Transverse colon (tissue), 4 donors: ENCODE measurements around the gene ZNF107. TPM values are rescaled to one million over a fixed set of nuclear protein-coding genes. Genes with fewer than 3 reads are reported as not detected.

Experiments used
- DNase-seq: peaks from one replicate; pipeline ENCODE4 v3.0.0-alpha.2; 2019
- H3K27ac ChIP-seq, 4 donors: fragments of 200-600 bp; sonication (generic); 2 replicates each; pipeline ENCODE4 v1.5.1; 2016 to 2018; ENCODE audit warnings: inconsistent platforms in 4 of 4
- H3K27me3 ChIP-seq: fragments of 200-600 bp; sonication (generic); 2 replicates; pipeline ENCODE4 v1.5.1; 2017; ENCODE audit warnings: inconsistent platforms
- H3K36me3 ChIP-seq, 4 donors: fragments of 200-600 bp; sonication (generic); 2 replicates each; pipeline ENCODE4 v1.5.1; 2017 to 2019; ENCODE audit warnings: inconsistent platforms in 4 of 4
- H3K4me1 ChIP-seq, 4 donors: fragments of 200-600 bp; sonication (generic); 2 replicates each; pipeline ENCODE4 v1.5.1; 2017 to 2020; ENCODE audit warnings: inconsistent platforms in 4 of 4
- H3K4me3 ChIP-seq, 4 donors: fragments of 200-600 bp; sonication (generic); 1 replicate in 1 of 4; 2 replicates in 3 of 4; pipeline versions ENCODE4 v1.5.1 to v1.6.1; 2017 to 2019; ENCODE audit warnings: inconsistent platforms in 4 of 4
- H3K9me3 ChIP-seq, 2 donors: fragments of 200-600 bp; sonication (generic); 2 replicates each; pipeline ENCODE4 v1.5.1; 2017 to 2019; ENCODE audit warnings: inconsistent platforms in 2 of 2
- CTCF ChIP-seq, 5 experiments: fragments of 200-600 bp in 3 of 5; fragments of 450-650 bp in 2 of 5; sonication (generic) in 3 of 5; IDR thresholded peaks; 1 replicate in 2 of 5; 2 replicates in 3 of 5; pipeline ENCODE4 v1.5.1; 2016 to 2017; ENCODE audit warnings: antibody characterized with exemption in 5 of 5, inconsistent platforms in 3 of 5, mild to moderate bottlenecking in 2 of 5, moderate library complexity in 1 of 5
- EP300 ChIP-seq: sonication (generic); formaldehyde crosslinking; IDR thresholded peaks from one replicate; pipeline ENCODE4 v1.6.1; 2017; ENCODE audit warnings: antibody characterized with exemption, low read depth
- POLR2A ChIP-seq: fragments of 450-650 bp; IDR thresholded peaks from one replicate; pipeline ENCODE4 v1.6.1; 2016; ENCODE audit warnings: antibody characterized with exemption, mild to moderate bottlenecking, moderate library complexity
- POLR2AphosphoS5 ChIP-seq, 3 donors: sonication (generic); formaldehyde crosslinking; IDR thresholded peaks; one replicate each; pipeline ENCODE4 v1.6.1; 2016; ENCODE audit warnings: antibody characterized with exemption in 3 of 3
- WGBS, 2 donors: methylation state at CpG; one replicate each; pipeline ENCODE4 v1.1.5; 2018; ENCODE audit warnings: low coverage in 1 of 2; 5-methylcytosine and 5-hydroxymethylcytosine counted together
- in situ Hi-C, 4 donors: fragments of 200-750 bp; cut with MboI; loops; one replicate each; pipeline versions ENCODE4 v1.15.0 to v1.15.1; 2017; ENCODE audit warnings: low sequenced_read_pairs in 3 of 4, low pct_ligation_motif_present in 1 of 4, low pct_unique_long_range_greater_than_20kb in 1 of 4
- intact Hi-C: fragments of 100-400 bp; cut with DNase I; formaldehyde crosslinking; loops from one replicate; pipeline ENCODE4 v1.15.1; 2023; ENCODE audit warnings: low total_unique reads
- total RNA-seq, 4 donors: library from RNA; depleted of rRNA; stranded (reverse); fragments of >200 nt; gene quantifications; one replicate each; pipeline ENCODE4 v1.1.0, GENCODE V29; 2016

Gene ZNF107
- total RNA-seq, 4 donors from 2014 or later, result 3.8 to 11.2 (median 8.4) TPM

- peaks cover 0 to 2% of the 10 kb centered on the region in 2 donors for H3K9me3 ChIP-seq
- WGBS, 2 donors, result 14 to 30% methylated on average over 8 to 12 of the region's 12 CpGs
- intact Hi-C loops, result no loop called here
- no peak overlapping the region for H3K4me3 ChIP-seq
- H3K4me1 ChIP-seq, result no peaks in the 10 kb centered on the region
- no peaks in the 10 kb centered on the region for H3K27me3 ChIP-seq
- no peak for TF ChIP-seq POLR2AphosphoS5 (IDR thresholded peaks at IDR 0.05)
- TF ChIP-seq CTCF (IDR thresholded peaks at IDR 0.05), result peak; percentile 40 to 83 (median 66)
- no peak for TF ChIP-seq POLR2A
- no peaks in the 10 kb centered on the region for H3K36me3 ChIP-seq
- no peak overlapping the region for H3K27ac ChIP-seq
- in situ Hi-C loops, result loop anchor here in 1 of 4 donors (10.0 kb wide), 1 partner anchor 441 kb away; no protein-coding TSS in a partner anchor
- no peak for DNase-seq
Measured at GRCh38 chr7:64625114-64626082, 40.5 kb upstream of the ZNF107 start.

- Histone ChIP-seq H3K27ac (no peak overlapping the region), H3K27me3 (no peaks in the 10 kb centered on the region), H3K36me3 (no peaks in the 10 kb centered on the region), H3K4me3 (no peak overlapping the region), H3K9me3 (no peaks in the 10 kb centered on the region), H3K4me1 (no peaks in the 10 kb centered on the region)
- no peak for TF ChIP-seq POLR2AphosphoS5 (IDR thresholded peaks at IDR 0.05)
- TF ChIP-seq CTCF (IDR thresholded peaks at IDR 0.05), result no peak
- 49 to 65% methylated on average over 4 to 5 of the region's 5 CpGs for WGBS, 2 donors
- in situ Hi-C loops, result loop anchor here in 1 of 4 donors (10.0 kb wide), 1 partner anchor 441 kb away; no protein-coding TSS in a partner anchor
- DNase-seq, result no peak
- intact Hi-C loops, result no loop called here
Measured at GRCh38 chr7:64626083-64626469, 39.9 kb upstream of the ZNF107 start.

- no peak for DNase-seq
- intact Hi-C loops, result no loop called here
Measured at GRCh38 chr7:64626557-64626956, 39.4 kb upstream of the ZNF107 start.

GRCh38 chr7:64628192-64628591 lies 37.7 kb upstream of the ZNF107 start:
- in situ Hi-C loops (loop anchor here in 1 of 4 donors (10.0 kb wide), 1 partner anchor 443 kb away; no protein-coding TSS in a partner anchor), intact Hi-C loops (no loop called here)
- Histone ChIP-seq H3K4me3 (no peak overlapping the region), H3K27me3 (no peaks in the 10 kb centered on the region), H3K9me3 (no peaks in the 10 kb centered on the region), H3K36me3 (no peaks in the 10 kb centered on the region), H3K4me1 (no peaks in the 10 kb centered on the region), H3K27ac (no peak overlapping the region)
- DNase-seq, result no peak
- TF ChIP-seq POLR2A, result no peak
- no peak for TF ChIP-seq POLR2AphosphoS5 (IDR thresholded peaks at IDR 0.05)
- TF ChIP-seq CTCF (IDR thresholded peaks at IDR 0.05), result no peak
- no peak for TF ChIP-seq EP300

More at GRCh38 chr7:64626557-64626956, 39.4 kb upstream of the ZNF107 start:
- no peaks in the 10 kb centered on the region for H3K36me3 ChIP-seq
- no peaks in the 10 kb centered on the region for H3K9me3 ChIP-seq
- no peak overlapping the region for H3K27ac ChIP-seq
- H3K27me3 ChIP-seq, result no peaks in the 10 kb centered on the region
- H3K4me1 ChIP-seq, result no peaks in the 10 kb centered on the region
- WGBS, 2 donors, result 45% methylated on average over 2 of the region's 2 CpGs; no CpG with 5 or more reads in 1 of the 2 donors
- TF ChIP-seq EP300 (no peak), POLR2A (no peak), CTCF (IDR thresholded peaks at IDR 0.05) (no peak), POLR2AphosphoS5 (IDR thresholded peaks at IDR 0.05) (no peak)
- no peak overlapping the region for H3K4me3 ChIP-seq
- in situ Hi-C loops, result loop anchor here in 1 of 4 donors (10.0 kb wide), 1 partner anchor 442 kb away; no protein-coding TSS in a partner anchor
